OCI-LY1 (cell line): ENCODE measurements around the gene DPP4.

Source experiments
- CTCF ChIP-seq: fragments of 200-600 bp; sonication (generic), shearing (Covaris generic); IDR thresholded peaks from 2 replicates; pipeline ENCODE4 v1.5.1; 2017; ENCODE audit warnings: mild to moderate bottlenecking, antibody characterized with exemption, low read length, moderate library complexity, mixed read lengths
- EZH2 ChIP-seq: fragments of 200-600 bp; sonication (generic), shearing (Covaris generic); IDR thresholded peaks from 2 replicates; pipeline ENCODE4 v1.8.0; 2017; ENCODE audit warnings: borderline replicate concordance, mixed run types, mild to moderate bottlenecking, antibody characterized with exemption, low read length, moderate library complexity, mixed read lengths

DNA sequence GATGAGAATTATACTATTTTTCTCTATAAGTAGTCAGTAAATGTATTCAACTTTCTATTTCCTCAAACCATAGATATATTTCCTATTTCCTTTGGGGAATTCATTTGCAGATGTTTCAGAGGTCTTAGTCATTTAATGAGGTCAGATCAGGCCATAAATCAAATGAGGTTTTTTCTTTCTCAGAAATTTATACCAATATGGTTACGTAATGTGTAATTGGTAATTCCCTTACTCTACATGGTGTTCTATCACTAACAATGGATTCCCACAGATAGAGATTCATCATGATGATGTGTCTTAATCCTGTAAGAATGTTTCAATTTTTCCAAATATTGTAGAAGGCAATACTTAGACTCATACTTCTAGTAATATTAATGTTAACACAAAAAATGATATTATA, 108.0 kb downstream of the DPP4 start:
- TF ChIP-seq EZH2, result no peak
- TF ChIP-seq CTCF, result no peak
